Fibroblast of the aortic adventitia (primary cell): ENCODE measurements around the gene EXOC6B. TPM values are rescaled to one million over a fixed set of nuclear protein-coding genes. Genes with fewer than 3 reads are reported as not detected.

Experiments
- DNase-seq: peaks from one replicate; pipeline ENCODE4 v3.0.0-alpha.2; 2010; ENCODE audit warnings: low read depth
- H3K4me3 ChIP-seq: 2 replicates; pipeline ENCODE4 v1.5.1; 2011; ENCODE audit warnings: low read depth, mild to moderate bottlenecking, control low read depth, low read length, moderate library complexity
- CTCF ChIP-seq: IDR thresholded peaks from 2 replicates; pipeline ENCODE4 v1.5.1; 2011; ENCODE audit warnings: mild to moderate bottlenecking, low read length, control low read depth, inconsistent platforms; ENCODE audit not compliant: insufficient read depth
- total RNA-seq: library from RNA; depleted of rRNA; stranded (reverse); fragments of >200 nt; gene quantifications from 2 replicates; pipeline ENCODE4 v1.2.3, GENCODE V29; 2012; ENCODE audit warnings: low replicate concordance

EXOC6B gene
- total RNA-seq, 1 donor, result 30.2 TPM

GRCh38 chr2:72695676-72696075 is 130.2 kb downstream of the EXOC6B start:
- no peak for DNase-seq
- no peak for TF ChIP-seq CTCF
- H3K4me3 ChIP-seq, result no peak overlapping the region

GRCh38 chr2:72694715-72695496 is 130.9 kb downstream of the EXOC6B start:
- no peak overlapping the region for H3K4me3 ChIP-seq
- peak; percentile 88 for DNase-seq
- no peak for TF ChIP-seq CTCF

GRCh38 chr2:72689579-72690195 is 136.1 kb downstream of the EXOC6B start:
- no peak for TF ChIP-seq CTCF
- peak; percentile 69 for DNase-seq
- no peak overlapping the region for H3K4me3 ChIP-seq

GRCh38 chr2:72685638-72686213 is 140.1 kb downstream of the EXOC6B start:
- no peak for TF ChIP-seq CTCF
- DNase-seq, result no peak
- H3K4me3 ChIP-seq, result no peak overlapping the region

GRCh38 chr2:72682061-72682460 is 143.8 kb downstream of the EXOC6B start:
- H3K4me3 ChIP-seq, result no peak overlapping the region
- no peak for DNase-seq
- TF ChIP-seq CTCF, result no peak

GRCh38 chr2:72681016-72681995 is 144.5 kb downstream of the EXOC6B start:
- DNase-seq, result peak; percentile 48
- TF ChIP-seq CTCF, result no peak
- no peak overlapping the region for H3K4me3 ChIP-seq
